PFSK-1 (cell line): ENCODE data around the gene CCDC197.

Experiments
- POLR2AphosphoS5 ChIP-seq: IDR thresholded peaks from 2 replicates; pipeline ENCODE4 v1.6.1; 2012; ENCODE audit warnings: low read depth, mild to moderate bottlenecking, control low read depth, low read length, moderate library complexity
- REST ChIP-seq, 2 experiments: IDR thresholded peaks; 2 replicates each; pipeline versions ENCODE4 v1.6.1 to v1.8.0; 2011 to 2012; ENCODE audit warnings: low read depth in 2 of 2, low read length in 2 of 2, control low read depth in 1 of 2, inconsistent platforms in 1 of 2, mild to moderate bottlenecking in 1 of 2, moderate library complexity in 1 of 2; ENCODE audit not compliant: insufficient read depth in 1 of 2
- SIN3A ChIP-seq: IDR thresholded peaks from 2 replicates; pipeline ENCODE4 v1.6.1; 2012; ENCODE audit warnings: mild to moderate bottlenecking, low read length, moderate library complexity, borderline replicate concordance; ENCODE audit not compliant: insufficient read depth
- TAF1 ChIP-seq: IDR thresholded peaks from 2 replicates; pipeline ENCODE4 v1.6.1; 2012; ENCODE audit warnings: low read length, control low read depth, borderline replicate concordance; ENCODE audit not compliant: insufficient read depth

- no peak for TF ChIP-seq POLR2AphosphoS5
- TF ChIP-seq SIN3A, result no peak
- no peak for TF ChIP-seq TAF1
- no peak for TF ChIP-seq REST (IDR thresholded peaks at IDR 0.05; ENCODE audit: insufficient read depth in 1 of 2, low read depth in 2 of 2, low read length in 2 of 2)
Observed at GRCh38 chr14:94010625-94011024, 13.5 kb downstream of the CCDC197 start.
